ENCODE measurements around the gene FHIT.
"Not testable (repeated sequence)": the region's sequence is repeated elsewhere in the genome, so short reads cannot be mapped to it uniquely, and the experiment has no call there.

FHIT gene

DNA sequence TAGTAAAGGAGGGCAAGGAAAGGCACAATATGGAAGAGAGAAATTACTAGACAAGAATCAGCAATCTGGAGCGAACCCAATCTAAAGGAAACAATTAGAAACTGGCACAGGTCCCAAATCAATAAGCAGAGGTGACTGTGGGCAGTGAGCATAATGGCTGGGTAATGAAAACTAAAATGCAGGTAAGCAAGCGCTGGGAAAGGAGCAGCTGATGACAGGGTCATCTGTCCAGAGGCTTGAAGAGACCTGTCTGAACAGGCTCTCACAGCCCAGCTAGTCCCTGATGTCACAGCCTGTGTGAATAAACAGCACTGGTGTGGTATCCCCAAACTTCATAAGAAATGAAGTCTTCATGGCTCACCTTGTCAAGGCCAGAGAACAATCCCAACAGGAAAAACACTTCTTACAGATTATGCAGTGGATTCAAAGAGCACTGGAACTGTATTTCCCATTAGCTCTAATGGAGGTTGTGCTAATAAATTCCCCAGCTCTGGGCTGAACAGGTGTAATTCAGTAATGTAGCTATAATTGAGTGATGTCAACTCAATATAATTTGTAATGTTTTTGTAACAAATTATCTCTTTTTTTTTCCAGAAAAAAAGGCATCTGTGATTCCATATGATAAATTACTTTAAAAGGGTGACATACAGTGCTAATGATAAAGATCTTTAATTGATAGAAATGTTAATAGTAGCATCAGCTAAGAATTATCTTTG, 197.3 kb downstream of the FHIT start:
- H3K4ac ChIP-seq (ENCODE audit: low read depth, low read length): no peak overlapping the region
- no peaks in the 10 kb centered on the region for H3K79me2 ChIP-seq (ENCODE audit: control insufficient read depth, insufficient read depth, low read length)
- H3K36me3 ChIP-seq (ENCODE audit: control insufficient read depth, insufficient read depth, low read length): no peaks in the 10 kb centered on the region
- no peaks in the 10 kb centered on the region for H3K79me1 ChIP-seq (ENCODE audit: low read length)
- no peak overlapping the region for H4K5ac ChIP-seq (ENCODE audit: low read length)
- no peak for DNase-seq
- no peak overlapping the region for H3K4me3 ChIP-seq (ENCODE audit: low read length)
- H2AK5ac ChIP-seq (ENCODE audit: low read length): no peak overlapping the region
- H2BK120ac ChIP-seq (ENCODE audit: low read depth, low read length): no peak overlapping the region
- no peak overlapping the region for H2BK5ac ChIP-seq (ENCODE audit: low read length)
- H2BK15ac ChIP-seq (replicated peaks; ENCODE audit: low read depth): no peak overlapping the region
- H3K56ac ChIP-seq (ENCODE audit: low read length): no peak overlapping the region
- no peak overlapping the region for H3K9ac ChIP-seq (ENCODE audit: low read length)
- WGBS (ENCODE audit: extremely low coverage, insufficient coverage, low lambda C conversion rate): no CpG with 5 or more reads among the region's 2 CpGs
- H3K27ac ChIP-seq (ENCODE audit: low read depth, low read length): no peak overlapping the region
- H4K8ac ChIP-seq (ENCODE audit: low read depth, low read length): no peak overlapping the region
- H3K27me3 ChIP-seq (ENCODE audit: insufficient read depth, low read length, poor library complexity): no peaks in the 10 kb centered on the region
- H3K4me1 ChIP-seq (ENCODE audit: control insufficient read depth, low read depth, low read length): no peaks in the 10 kb centered on the region
- no peak overlapping the region for H3K23ac ChIP-seq (ENCODE audit: low read length)
- H3K18ac ChIP-seq (ENCODE audit: low read length): no peak overlapping the region
- no peak overlapping the region for H3K4me2 ChIP-seq (ENCODE audit: low read length)

- no peak overlapping the region for H2BK15ac ChIP-seq (replicated peaks; ENCODE audit: low read depth)
- no peak overlapping the region for H3K4ac ChIP-seq (ENCODE audit: low read depth, low read length)
- no peak overlapping the region for H2AK5ac ChIP-seq (ENCODE audit: low read length)
- no peak overlapping the region for H2BK5ac ChIP-seq (ENCODE audit: low read length)
- H3K27me3 ChIP-seq (ENCODE audit: insufficient read depth, low read length, poor library complexity): no peaks in the 10 kb centered on the region
- no peak overlapping the region for H3K18ac ChIP-seq (ENCODE audit: low read length)
- H3K23ac ChIP-seq (ENCODE audit: low read length): no peak overlapping the region
- H3K4me3 ChIP-seq (ENCODE audit: low read length): no peak overlapping the region
- H2BK120ac ChIP-seq (ENCODE audit: low read depth, low read length): no peak overlapping the region
- no peak for DNase-seq
- no peak overlapping the region for H3K27ac ChIP-seq (ENCODE audit: low read depth, low read length)
- no peak overlapping the region for H3K9ac ChIP-seq (ENCODE audit: low read length)
- H3K4me2 ChIP-seq (ENCODE audit: low read length): no peak overlapping the region
- no peak overlapping the region for H4K5ac ChIP-seq (ENCODE audit: low read length)
- H3K4me1 ChIP-seq (ENCODE audit: control insufficient read depth, low read depth, low read length): no peaks in the 10 kb centered on the region
- H3K79me1 ChIP-seq (ENCODE audit: low read length): no peaks in the 10 kb centered on the region
- no peak overlapping the region for H4K8ac ChIP-seq (ENCODE audit: low read depth, low read length)
- no peaks in the 10 kb centered on the region for H3K36me3 ChIP-seq (ENCODE audit: control insufficient read depth, insufficient read depth, low read length)
- H3K79me2 ChIP-seq (ENCODE audit: control insufficient read depth, insufficient read depth, low read length): no peaks in the 10 kb centered on the region
- no peak overlapping the region for H3K56ac ChIP-seq (ENCODE audit: low read length)
- WGBS (ENCODE audit: extremely low coverage, insufficient coverage, low lambda C conversion rate): no CpG with 5 or more reads among the region's 1 CpG
These were observed 198.4 kb downstream of the FHIT start for GRCh38 chr3:61052851-61053250.

DNA sequence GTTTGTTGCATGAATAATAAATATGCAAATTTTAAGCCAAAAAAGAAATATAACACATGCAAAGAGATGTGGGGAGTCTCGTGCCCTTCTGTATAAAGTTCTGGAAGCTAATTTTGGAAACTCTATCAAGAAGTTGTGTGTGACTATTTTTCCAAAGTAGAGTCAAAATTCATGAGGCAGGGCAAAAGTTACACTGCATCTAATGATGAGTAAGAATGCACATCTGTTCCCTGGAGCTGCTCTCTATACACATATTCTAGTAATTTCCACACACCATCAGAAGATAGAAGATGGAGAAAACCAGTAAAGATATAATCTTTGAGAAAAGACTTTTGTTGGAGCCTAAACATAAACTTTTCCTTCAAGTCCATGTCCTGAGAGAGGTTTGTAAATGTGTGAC, 199.6 kb downstream of the FHIT start:
- no peak overlapping the region for H2BK5ac ChIP-seq (ENCODE audit: low read length)
- H3K23ac ChIP-seq (ENCODE audit: low read length): no peak overlapping the region
- no peak overlapping the region for H3K4me2 ChIP-seq (ENCODE audit: low read length)
- H3K4me1 ChIP-seq (ENCODE audit: control insufficient read depth, low read depth, low read length): no peaks in the 10 kb centered on the region
- WGBS (ENCODE audit: extremely low coverage, insufficient coverage, low lambda C conversion rate): no CpG with 5 or more reads among the region's 1 CpG
- DNase-seq: no peak
- no peaks in the 10 kb centered on the region for H3K79me2 ChIP-seq (ENCODE audit: control insufficient read depth, insufficient read depth, low read length)
- H3K4me3 ChIP-seq (ENCODE audit: low read length): no peak overlapping the region
- H4K8ac ChIP-seq (ENCODE audit: low read depth, low read length): no peak overlapping the region
- no peaks in the 10 kb centered on the region for H3K36me3 ChIP-seq (ENCODE audit: control insufficient read depth, insufficient read depth, low read length)
- no peak overlapping the region for H4K5ac ChIP-seq (ENCODE audit: low read length)
- H2BK120ac ChIP-seq (ENCODE audit: low read depth, low read length): no peak overlapping the region
- no peak overlapping the region for H3K4ac ChIP-seq (ENCODE audit: low read depth, low read length)
- H3K56ac ChIP-seq (ENCODE audit: low read length): no peak overlapping the region
- H3K27ac ChIP-seq (ENCODE audit: low read depth, low read length): no peak overlapping the region
- no peaks in the 10 kb centered on the region for H3K27me3 ChIP-seq (ENCODE audit: insufficient read depth, low read length, poor library complexity)
- no peak overlapping the region for H2AK5ac ChIP-seq (ENCODE audit: low read length)
- no peak overlapping the region for H3K18ac ChIP-seq (ENCODE audit: low read length)
- H3K79me1 ChIP-seq (ENCODE audit: low read length): no peaks in the 10 kb centered on the region
- no peak overlapping the region for H3K9ac ChIP-seq (ENCODE audit: low read length)
- H2BK15ac ChIP-seq (replicated peaks; ENCODE audit: low read depth): no peak overlapping the region

GRCh38 chr3:61045169-61045568, 206.1 kb downstream of the FHIT start:
- H3K4ac ChIP-seq (ENCODE audit: low read depth, low read length); H2BK15ac ChIP-seq (replicated peaks; ENCODE audit: low read depth); H3K4me3 ChIP-seq (ENCODE audit: low read length); H2BK120ac ChIP-seq (ENCODE audit: low read depth, low read length); H3K9ac ChIP-seq (ENCODE audit: low read length); H3K18ac ChIP-seq (ENCODE audit: low read length); H3K56ac ChIP-seq (ENCODE audit: low read length); H2AK5ac ChIP-seq (ENCODE audit: low read length); H3K27me3 ChIP-seq (ENCODE audit: insufficient read depth, low read length, poor library complexity); H3K79me1 ChIP-seq (ENCODE audit: low read length); H3K27ac ChIP-seq (ENCODE audit: low read depth, low read length); H3K23ac ChIP-seq (ENCODE audit: low read length); H3K4me1 ChIP-seq (ENCODE audit: control insufficient read depth, low read depth, low read length); DNase-seq; H3K4me2 ChIP-seq (ENCODE audit: low read length); H4K8ac ChIP-seq (ENCODE audit: low read depth, low read length); H2BK5ac ChIP-seq (ENCODE audit: low read length); H3K79me2 ChIP-seq (ENCODE audit: control insufficient read depth, insufficient read depth, low read length); H3K36me3 ChIP-seq (ENCODE audit: control insufficient read depth, insufficient read depth, low read length); H4K5ac ChIP-seq (ENCODE audit: low read length): not testable (repeated sequence)
- no CpG with 5 or more reads among the region's 1 CpG for WGBS (ENCODE audit: extremely low coverage, insufficient coverage, low lambda C conversion rate)

GRCh38 chr3:61043156-61043555, 208.1 kb downstream of the FHIT start:
- H3K4me1 ChIP-seq (ENCODE audit: control insufficient read depth, low read depth, low read length): no peaks in the 10 kb centered on the region
- no peaks in the 10 kb centered on the region for H3K79me1 ChIP-seq (ENCODE audit: low read length)
- no peak overlapping the region for H2BK5ac ChIP-seq (ENCODE audit: low read length)
- H3K27me3 ChIP-seq (ENCODE audit: insufficient read depth, low read length, poor library complexity): no peaks in the 10 kb centered on the region
- H3K4me3 ChIP-seq (ENCODE audit: low read length): no peak overlapping the region
- no peak overlapping the region for H2BK120ac ChIP-seq (ENCODE audit: low read depth, low read length)
- H3K56ac ChIP-seq (ENCODE audit: low read length): no peak overlapping the region
- H3K4ac ChIP-seq (ENCODE audit: low read depth, low read length): no peak overlapping the region
- H3K23ac ChIP-seq (ENCODE audit: low read length): no peak overlapping the region
- no peak overlapping the region for H3K4me2 ChIP-seq (ENCODE audit: low read length)
- no peak overlapping the region for H2BK15ac ChIP-seq (replicated peaks; ENCODE audit: low read depth)
- H3K36me3 ChIP-seq (ENCODE audit: control insufficient read depth, insufficient read depth, low read length): no peaks in the 10 kb centered on the region
- H3K27ac ChIP-seq (ENCODE audit: low read depth, low read length): no peak overlapping the region
- no peak overlapping the region for H4K5ac ChIP-seq (ENCODE audit: low read length)
- H2AK5ac ChIP-seq (ENCODE audit: low read length): no peak overlapping the region
- no peak overlapping the region for H3K18ac ChIP-seq (ENCODE audit: low read length)
- no peak overlapping the region for H4K8ac ChIP-seq (ENCODE audit: low read depth, low read length)
- no peak overlapping the region for H3K9ac ChIP-seq (ENCODE audit: low read length)
- DNase-seq: no peak
- no CpG with 5 or more reads among the region's 10 CpGs for WGBS (ENCODE audit: extremely low coverage, insufficient coverage, low lambda C conversion rate)
- no peaks in the 10 kb centered on the region for H3K79me2 ChIP-seq (ENCODE audit: control insufficient read depth, insufficient read depth, low read length)

- H3K79me2 ChIP-seq (ENCODE audit: control insufficient read depth, insufficient read depth, low read length): no peaks in the 10 kb centered on the region
- no peak overlapping the region for H2BK120ac ChIP-seq (ENCODE audit: low read depth, low read length)
- no peaks in the 10 kb centered on the region for H3K79me1 ChIP-seq (ENCODE audit: low read length)
- no peaks in the 10 kb centered on the region for H3K4me1 ChIP-seq (ENCODE audit: control insufficient read depth, low read depth, low read length)
- H3K18ac ChIP-seq (ENCODE audit: low read length): no peak overlapping the region
- H3K9ac ChIP-seq (ENCODE audit: low read length): no peak overlapping the region
- H3K36me3 ChIP-seq (ENCODE audit: control insufficient read depth, insufficient read depth, low read length): no peaks in the 10 kb centered on the region
- no peak overlapping the region for H3K4me2 ChIP-seq (ENCODE audit: low read length)
- no peak overlapping the region for H3K4me3 ChIP-seq (ENCODE audit: low read length)
- no peak overlapping the region for H3K27ac ChIP-seq (ENCODE audit: low read depth, low read length)
- DNase-seq: no peak
- no peak overlapping the region for H3K4ac ChIP-seq (ENCODE audit: low read depth, low read length)
- no peak overlapping the region for H2BK5ac ChIP-seq (ENCODE audit: low read length)
- no peak overlapping the region for H4K5ac ChIP-seq (ENCODE audit: low read length)
- H3K23ac ChIP-seq (ENCODE audit: low read length): no peak overlapping the region
- no peak overlapping the region for H3K56ac ChIP-seq (ENCODE audit: low read length)
- no peak overlapping the region for H2AK5ac ChIP-seq (ENCODE audit: low read length)
- H3K27me3 ChIP-seq (ENCODE audit: insufficient read depth, low read length, poor library complexity): no peaks in the 10 kb centered on the region
- no CpG with 5 or more reads among the region's 2 CpGs for WGBS (ENCODE audit: extremely low coverage, insufficient coverage, low lambda C conversion rate)
- H2BK15ac ChIP-seq (replicated peaks; ENCODE audit: low read depth): no peak overlapping the region
- H4K8ac ChIP-seq (ENCODE audit: low read depth, low read length): no peak overlapping the region
These were observed 210.6 kb downstream of the FHIT start for GRCh38 chr3:61040618-61041017.
